Transverse colon (tissue), 4 donors: ENCODE results near the gene REX1BD. TPM values are rescaled to one million over a fixed set of nuclear protein-coding genes. Genes with fewer than 3 reads are reported as not detected.

ENCODE experiments used
- DNase-seq: peaks from one replicate; pipeline ENCODE4 v3.0.0-alpha.2; 2019
- H3K27ac ChIP-seq, 4 donors: fragments of 200-600 bp; sonication (generic); 2 replicates each; pipeline ENCODE4 v1.5.1; 2016 to 2018; ENCODE audit warnings: inconsistent platforms in 4 of 4
- H3K27me3 ChIP-seq: fragments of 200-600 bp; sonication (generic); 2 replicates; pipeline ENCODE4 v1.5.1; 2017; ENCODE audit warnings: inconsistent platforms
- H3K36me3 ChIP-seq, 4 donors: fragments of 200-600 bp; sonication (generic); 2 replicates each; pipeline ENCODE4 v1.5.1; 2017 to 2019; ENCODE audit warnings: inconsistent platforms in 4 of 4
- H3K4me1 ChIP-seq, 4 donors: fragments of 200-600 bp; sonication (generic); 2 replicates each; pipeline ENCODE4 v1.5.1; 2017 to 2020; ENCODE audit warnings: inconsistent platforms in 4 of 4
- H3K4me3 ChIP-seq, 4 donors: fragments of 200-600 bp; sonication (generic); 1 replicate in 1 of 4; 2 replicates in 3 of 4; pipeline versions ENCODE4 v1.5.1 to v1.6.1; 2017 to 2019; ENCODE audit warnings: inconsistent platforms in 4 of 4
- H3K9me3 ChIP-seq, 2 donors: fragments of 200-600 bp; sonication (generic); 2 replicates each; pipeline ENCODE4 v1.5.1; 2017 to 2019; ENCODE audit warnings: inconsistent platforms in 2 of 2
- CTCF ChIP-seq, 5 experiments: fragments of 200-600 bp in 3 of 5; fragments of 450-650 bp in 2 of 5; sonication (generic) in 3 of 5; IDR thresholded peaks; 1 replicate in 2 of 5; 2 replicates in 3 of 5; pipeline ENCODE4 v1.5.1; 2016 to 2017; ENCODE audit warnings: antibody characterized with exemption in 5 of 5, inconsistent platforms in 3 of 5, mild to moderate bottlenecking in 2 of 5, moderate library complexity in 1 of 5
- EP300 ChIP-seq: sonication (generic); formaldehyde crosslinking; IDR thresholded peaks from one replicate; pipeline ENCODE4 v1.6.1; 2017; ENCODE audit warnings: antibody characterized with exemption, low read depth
- POLR2A ChIP-seq: fragments of 450-650 bp; IDR thresholded peaks from one replicate; pipeline ENCODE4 v1.6.1; 2016; ENCODE audit warnings: antibody characterized with exemption, mild to moderate bottlenecking, moderate library complexity
- POLR2AphosphoS5 ChIP-seq, 3 donors: sonication (generic); formaldehyde crosslinking; IDR thresholded peaks; one replicate each; pipeline ENCODE4 v1.6.1; 2016; ENCODE audit warnings: antibody characterized with exemption in 3 of 3
- WGBS, 2 donors: methylation state at CpG; one replicate each; pipeline ENCODE4 v1.1.5; 2018; ENCODE audit warnings: low coverage in 1 of 2; 5-methylcytosine and 5-hydroxymethylcytosine counted together
- in situ Hi-C, 4 donors: fragments of 200-750 bp; cut with MboI; loops; one replicate each; pipeline versions ENCODE4 v1.15.0 to v1.15.1; 2017; ENCODE audit warnings: low sequenced_read_pairs in 3 of 4, low pct_ligation_motif_present in 1 of 4, low pct_unique_long_range_greater_than_20kb in 1 of 4
- intact Hi-C: fragments of 100-400 bp; cut with DNase I; formaldehyde crosslinking; loops from one replicate; pipeline ENCODE4 v1.15.1; 2023; ENCODE audit warnings: low total_unique reads
- total RNA-seq, 4 donors: library from RNA; depleted of rRNA; stranded (reverse); fragments of >200 nt; gene quantifications; one replicate each; pipeline ENCODE4 v1.1.0, GENCODE V29; 2016

The REX1BD gene
- total RNA-seq, 4 donors from 2014 or later = 75.1 to 171 (median 121) TPM

GRCh38 chr19:18607226-18608101 is 18.9 kb downstream of the REX1BD start:
- H3K27me3 ChIP-seq = peaks cover 96% of the 10 kb centered on the region
- 3% methylated on average over 57 of the region's 68 CpGs; no CpG with 5 or more reads in 1 of the 2 donors for WGBS, 2 donors
- DNase-seq = no peak
- no peak overlapping the region for H3K27ac ChIP-seq
- TF ChIP-seq EP300 = no peak
- no peak for TF ChIP-seq CTCF (IDR thresholded peaks at IDR 0.05)
- TF ChIP-seq POLR2AphosphoS5 (IDR thresholded peaks at IDR 0.05) = no peak
- no peak for TF ChIP-seq POLR2A
- H3K36me3 ChIP-seq = no peaks in the 10 kb centered on the region
- no peaks in the 10 kb centered on the region for H3K9me3 ChIP-seq
- H3K4me3 ChIP-seq = peak overlapping the region in 1 of 4 donors; percentile 20
- in situ Hi-C loops = loop anchor here in 1 of 4 donors (25.0 kb wide), 1 partner anchor 205 kb away; no protein-coding TSS in a partner anchor
- H3K4me1 ChIP-seq = peaks cover 13 to 44% (median 35%) of the 10 kb centered on the region in 4 donors
- intact Hi-C loops = no loop called here

GRCh38 chr19:18608102-18608804 is 19.7 kb downstream of the REX1BD start:
- Histone ChIP-seq H3K27ac (no peak overlapping the region), H3K9me3 (no peaks in the 10 kb centered on the region), H3K4me1 (peaks cover 13 to 51% (median 41%) of the 10 kb centered on the region in 4 donors), H3K4me3 (no peak overlapping the region), H3K36me3 (no peaks in the 10 kb centered on the region), H3K27me3 (peaks cover 96% of the 10 kb centered on the region)
- in situ Hi-C loops = loop anchor here in 1 of 4 donors (25.0 kb wide), 1 partner anchor 204 kb away; no protein-coding TSS in a partner anchor
- WGBS, 2 donors = 32 to 40% methylated on average over 3 to 5 of the region's 5 CpGs
- intact Hi-C loops = no loop called here
- TF ChIP-seq POLR2A (no peak), CTCF (IDR thresholded peaks at IDR 0.05) (no peak), EP300 (no peak), POLR2AphosphoS5 (IDR thresholded peaks at IDR 0.05) (no peak)
- DNase-seq = no peak

GRCh38 chr19:18608805-18609716 is 20.5 kb downstream of the REX1BD start:
- Histone ChIP-seq H3K4me3 (no peak overlapping the region), H3K9me3 (no peaks in the 10 kb centered on the region), H3K4me1 (peaks cover 13 to 46% (median 38%) of the 10 kb centered on the region in 4 donors), H3K27ac (no peak overlapping the region), H3K27me3 (peaks cover 96% of the 10 kb centered on the region), H3K36me3 (no peaks in the 10 kb centered on the region)
- 39 to 52% methylated on average over 5 to 9 of the region's 9 CpGs for WGBS, 2 donors
- no peak for TF ChIP-seq CTCF (IDR thresholded peaks at IDR 0.05)
- no peak for TF ChIP-seq POLR2AphosphoS5 (IDR thresholded peaks at IDR 0.05)
- TF ChIP-seq EP300 = no peak
- no peak for TF ChIP-seq POLR2A
- in situ Hi-C loops = loop anchor here in 1 of 4 donors (25.0 kb wide), 1 partner anchor 203 kb away; no protein-coding TSS in a partner anchor
- no peak for DNase-seq
- intact Hi-C loops = no loop called here
